ENCODE results near the gene THSD7B.
"Not testable (repeated sequence)": the region's sequence is repeated elsewhere in the genome, so short reads cannot be mapped to it uniquely, and the experiment has no call there.

Gene THSD7B

DNA sequence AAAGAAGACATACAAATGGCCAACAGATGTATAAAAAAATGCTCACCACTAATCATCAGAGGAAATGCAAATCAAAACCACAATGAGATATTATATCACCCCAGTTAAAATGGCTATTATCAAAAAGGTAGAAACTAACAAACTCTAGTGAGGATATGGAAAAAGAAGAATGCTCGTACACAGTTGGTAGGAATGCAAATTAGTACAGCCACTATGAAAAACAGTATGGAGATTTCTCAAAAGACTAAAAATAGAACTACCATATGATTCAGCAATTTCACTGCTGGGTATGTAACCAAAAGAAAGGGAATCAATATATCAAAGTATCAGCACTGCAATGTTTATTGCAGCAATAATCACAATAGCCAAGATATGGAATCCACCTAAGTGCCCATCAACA is 679.6 kb downstream of the THSD7B start:
- no peak for DNase-seq

GRCh38 chr2:137449454-137449853 is 684.1 kb downstream of the THSD7B start:
- DNase-seq: no peak

DNA sequence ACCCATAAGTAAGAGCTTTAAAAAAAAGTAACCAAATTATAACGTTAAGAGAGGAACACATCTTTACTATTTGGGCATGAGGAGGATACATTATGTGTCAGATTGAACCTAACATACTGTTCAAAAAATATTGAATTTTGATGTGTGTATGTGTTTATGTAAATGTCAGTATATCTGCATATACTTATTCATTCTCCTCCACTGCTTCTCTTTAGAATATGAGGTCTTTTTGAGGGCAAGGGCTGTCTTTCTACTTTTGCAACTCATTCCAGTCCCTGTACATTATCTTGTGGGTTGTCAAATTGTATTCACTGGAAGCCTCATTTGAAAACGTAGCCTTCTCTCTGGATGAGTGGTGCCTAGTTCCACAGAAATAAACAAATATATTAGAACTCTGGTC is 689.5 kb downstream of the THSD7B start:
- no peak for DNase-seq

DNA sequence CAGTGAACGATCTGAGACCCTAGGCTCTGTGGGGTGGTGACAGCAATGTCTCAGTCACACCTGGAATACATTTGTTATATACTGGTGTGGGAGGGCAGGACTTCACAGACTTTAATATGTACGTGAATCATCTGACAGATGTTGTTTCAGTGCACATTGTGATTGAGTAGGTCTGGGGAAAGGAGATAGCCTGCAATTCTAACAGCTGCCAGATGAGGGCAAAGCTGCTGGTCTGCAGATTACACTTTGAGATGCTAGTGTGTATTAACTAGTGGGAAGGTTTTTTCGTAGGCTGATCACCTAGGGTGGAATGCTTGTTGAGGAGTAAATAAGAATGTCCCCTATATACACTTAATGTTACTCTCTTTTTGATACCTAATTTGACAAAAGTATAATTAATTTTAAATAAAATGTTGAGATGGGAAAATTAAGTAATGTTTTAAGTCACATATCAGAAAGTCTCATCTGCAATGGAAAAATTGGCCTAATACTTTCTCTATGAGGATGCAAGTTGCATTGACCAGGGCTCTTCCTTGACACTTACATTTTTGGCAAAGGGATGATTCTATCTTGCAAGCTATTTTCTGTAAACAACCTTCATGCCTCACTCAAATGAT is 702.0 kb downstream of the THSD7B start:
- peak; percentile 54 for DNase-seq

- no peak for DNase-seq
Measured at GRCh38 chr2:137493261-137493660, 727.9 kb downstream of the THSD7B start.

DNA sequence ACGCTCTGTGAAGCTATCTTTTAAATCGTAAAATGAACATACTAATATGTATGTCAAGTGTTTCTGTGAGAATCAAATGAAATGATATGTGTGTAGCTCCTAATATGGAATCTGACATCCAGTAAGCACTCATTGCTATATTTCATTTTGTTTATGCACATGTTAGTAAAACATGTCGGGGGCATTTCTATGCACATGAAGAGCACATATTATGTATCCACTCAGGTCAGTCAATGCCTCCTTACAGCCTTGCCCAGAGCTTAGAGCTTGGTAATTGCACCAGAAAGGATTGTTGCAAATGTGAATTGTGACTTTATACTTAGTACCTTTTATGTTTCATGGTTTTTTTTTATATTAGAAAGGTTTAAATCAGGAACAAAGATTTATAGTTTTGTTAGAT is 735.3 kb downstream of the THSD7B start:
- no peak for DNase-seq

- no peak for DNase-seq
Measured at GRCh38 chr2:137507237-137507636, 741.9 kb downstream of the THSD7B start.

- DNase-seq: no peak
Measured at GRCh38 chr2:137508739-137509384, 743.5 kb downstream of the THSD7B start.

DNA sequence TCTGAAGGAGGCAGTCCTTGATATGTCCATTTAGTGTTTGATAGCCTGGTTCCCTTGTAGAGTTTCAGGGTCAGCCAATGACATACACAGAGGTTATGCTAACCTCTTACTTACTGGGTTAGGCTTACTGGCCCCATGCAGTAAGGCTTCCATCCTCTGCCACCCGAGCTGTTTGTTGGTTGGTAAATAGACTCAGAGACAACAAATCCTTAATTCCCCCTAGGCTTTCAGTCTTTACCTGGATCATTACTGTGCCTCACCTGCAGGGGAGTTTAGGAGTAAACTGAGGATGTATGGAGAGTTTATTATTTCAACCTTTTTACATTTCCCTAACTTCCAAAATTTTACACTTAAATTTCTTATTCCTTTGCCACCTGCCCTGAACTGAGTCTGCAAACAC is 746.2 kb downstream of the THSD7B start:
- no peak for DNase-seq

GRCh38 chr2:137521653-137522619 is 756.6 kb downstream of the THSD7B start:
- no peak for DNase-seq

DNA sequence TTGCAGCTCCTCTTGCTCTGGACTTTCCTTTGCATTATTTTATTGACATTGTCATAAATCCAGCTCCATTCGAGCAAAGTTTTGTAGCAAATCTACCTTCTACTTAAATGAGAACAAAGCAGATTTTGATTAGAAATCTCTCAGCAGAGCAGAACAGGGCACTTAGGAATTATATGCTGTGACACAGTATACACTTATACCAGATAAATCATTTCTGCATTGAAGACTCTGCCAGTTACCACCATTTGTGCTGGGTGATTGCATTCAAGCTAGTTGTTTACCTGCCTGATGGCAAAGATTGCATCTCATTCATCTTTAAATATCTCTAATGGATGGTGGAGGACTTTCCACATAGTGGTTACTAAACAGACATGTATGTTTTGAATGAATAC is 757.3 kb downstream of the THSD7B start:
- no peak for DNase-seq

GRCh38 chr2:137523931-137524330 is 758.6 kb downstream of the THSD7B start:
- no peak for DNase-seq

- DNase-seq: no peak
Measured at GRCh38 chr2:137525132-137525531, 759.8 kb downstream of the THSD7B start.

DNA sequence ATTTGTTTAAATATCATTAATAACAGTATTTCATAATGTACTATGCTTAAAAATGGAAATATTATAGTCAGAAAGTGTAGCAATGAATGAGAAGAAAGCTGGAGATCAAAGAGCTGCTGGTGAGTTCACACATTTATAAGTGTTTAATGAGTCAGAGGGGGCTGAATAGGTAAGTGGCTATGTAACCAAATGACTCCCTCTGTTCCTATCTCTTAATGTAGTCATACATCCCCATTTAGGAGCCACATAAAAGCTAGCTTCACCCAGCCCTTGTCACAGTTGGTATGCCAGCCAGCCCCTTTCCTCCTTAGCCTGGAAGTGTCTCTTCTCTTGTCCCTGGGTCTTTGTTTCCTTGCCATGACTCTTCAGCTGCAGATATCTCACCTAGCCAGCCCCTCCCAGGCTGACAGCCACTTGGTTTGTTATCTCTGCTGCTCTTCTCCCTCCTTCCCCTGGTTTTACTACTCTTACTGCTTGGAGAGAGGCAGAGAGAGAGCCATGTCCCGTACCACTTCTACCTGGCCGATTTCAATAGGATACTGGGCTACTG is 760.4 kb downstream of the THSD7B start:
- no peak for DNase-seq

GRCh38 chr2:137535897-137536296 is 770.6 kb downstream of the THSD7B start:
- no peak for DNase-seq

DNA sequence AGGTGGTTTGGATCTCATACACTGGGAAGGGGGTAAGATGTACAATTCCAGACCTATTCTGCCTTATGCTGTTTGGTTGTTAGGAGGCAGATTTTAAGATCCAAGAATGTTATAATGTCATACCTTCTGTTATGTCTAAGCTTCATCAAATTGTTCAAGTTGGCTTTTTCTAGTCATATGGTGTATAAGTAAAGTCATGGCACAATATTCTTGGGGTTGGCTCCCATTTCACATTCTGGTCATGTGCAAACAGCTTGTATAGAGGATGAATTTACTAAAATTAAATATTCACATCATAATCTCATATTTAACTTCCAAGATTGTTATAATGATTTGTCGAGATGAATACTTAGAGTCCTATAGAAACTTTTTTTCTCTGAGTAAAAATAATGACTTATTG is 774.0 kb downstream of the THSD7B start:
- no peak for DNase-seq

GRCh38 chr2:137547842-137548241 is 782.5 kb downstream of the THSD7B start:
- no peak for DNase-seq

GRCh38 chr2:137566387-137566786 is 801.0 kb downstream of the THSD7B start:
- DNase-seq: no peak

GRCh38 chr2:137570484-137570883 is 805.1 kb downstream of the THSD7B start:
- DNase-seq: no peak

GRCh38 chr2:137587834-137588233 is 822.5 kb downstream of the THSD7B start:
- not testable (repeated sequence) for DNase-seq

DNA sequence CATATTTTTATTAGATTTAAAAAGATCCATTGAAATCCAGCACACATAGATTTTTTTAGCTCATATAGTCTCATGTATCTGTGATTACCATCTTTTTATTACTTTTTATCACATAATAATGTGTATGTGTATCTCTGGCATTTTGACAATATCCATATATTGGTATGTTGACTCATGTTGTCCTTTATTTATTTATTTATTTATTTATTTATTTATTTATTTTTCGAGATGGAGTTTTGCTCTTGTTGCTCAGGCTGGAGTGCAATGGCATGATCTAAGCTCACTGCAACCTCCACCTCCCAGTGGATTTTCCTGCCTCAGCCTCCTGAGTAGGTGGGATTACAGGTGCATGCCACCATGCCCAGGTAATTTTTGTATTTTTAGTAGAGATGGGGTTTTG is 823.2 kb downstream of the THSD7B start:
- not testable (repeated sequence) for DNase-seq

- DNase-seq: no peak
Measured at GRCh38 chr2:137590102-137590501, 824.8 kb downstream of the THSD7B start.

- DNase-seq: peak; percentile 10
Measured at GRCh38 chr2:137607722-137608318, 842.5 kb downstream of the THSD7B start.

All from retina (tissue), 1 donor.